ENCODE results near the gene HOXC11.

HOXC11 gene

DNA sequence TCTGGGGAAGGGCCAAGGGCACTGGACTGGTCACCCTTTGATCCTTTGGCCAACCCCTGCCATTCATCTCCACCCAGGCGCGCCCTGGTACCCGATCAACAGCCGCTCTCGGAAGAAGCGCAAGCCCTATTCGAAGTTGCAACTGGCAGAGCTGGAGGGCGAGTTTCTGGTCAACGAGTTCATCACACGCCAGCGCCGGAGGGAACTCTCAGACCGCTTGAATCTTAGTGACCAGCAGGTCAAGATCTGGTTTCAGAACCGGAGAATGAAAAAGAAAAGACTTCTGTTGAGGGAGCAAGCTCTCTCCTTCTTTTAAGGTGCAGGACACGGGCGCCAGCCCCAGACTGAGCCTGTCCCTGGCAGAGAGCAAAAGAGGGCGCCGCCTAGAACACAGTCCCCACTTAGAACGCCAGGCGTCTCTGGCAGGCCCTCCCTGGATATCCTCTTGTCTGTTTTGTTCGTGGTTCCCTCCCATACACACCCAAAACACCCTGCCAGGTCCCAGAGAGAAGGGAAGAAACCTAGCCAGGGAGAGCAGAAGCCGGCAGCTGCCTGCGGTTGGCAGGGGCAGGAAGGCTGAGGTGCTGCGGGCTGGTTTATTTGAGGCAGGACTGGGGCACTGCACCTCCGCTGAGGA, 16.6 kb upstream of the HOXC11 start:
- peak; percentile 26; the same call in 2 of the 3 replicates for ATAC-seq
- no peak for TF ChIP-seq TOX (CRISPR knock-in tag; IDR thresholded peaks at IDR 0.05; ENCODE audit: borderline replicate concordance)
- no peak for TF ChIP-seq SNAI2 (CRISPR knock-in tag; IDR thresholded peaks at IDR 0.05)
- TF ChIP-seq, protein P1, sequence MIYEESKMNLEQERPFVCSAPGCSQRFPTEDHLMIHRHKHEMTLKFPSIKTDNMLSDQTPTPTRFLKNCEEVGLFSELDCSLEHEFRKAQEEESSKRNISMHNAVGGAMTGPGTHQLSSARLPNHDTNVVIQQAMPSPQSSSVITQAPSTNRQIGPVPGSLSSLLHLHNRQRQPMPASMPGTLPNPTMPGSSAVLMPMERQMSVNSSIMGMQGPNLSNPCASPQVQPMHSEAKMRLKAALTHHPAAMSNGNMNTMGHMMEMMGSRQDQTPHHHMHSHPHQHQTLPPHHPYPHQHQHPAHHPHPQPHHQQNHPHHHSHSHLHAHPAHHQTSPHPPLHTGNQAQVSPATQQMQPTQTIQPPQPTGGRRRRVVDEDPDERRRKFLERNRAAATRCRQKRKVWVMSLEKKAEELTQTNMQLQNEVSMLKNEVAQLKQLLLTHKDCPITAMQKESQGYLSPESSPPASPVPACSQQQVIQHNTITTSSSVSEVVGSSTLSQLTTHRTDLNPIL (CRISPR knock-in tag; IDR thresholded peaks at IDR 0.05; ENCODE audit: low read depth), result no peak
- TF ChIP-seq ZC3H10 (CRISPR knock-in tag; IDR thresholded peaks at IDR 0.05), result no peak
- no peak for TF ChIP-seq CSDC2 (CRISPR knock-in tag; IDR thresholded peaks at IDR 0.05)
- TF ChIP-seq ESRRG (CRISPR knock-in tag; IDR thresholded peaks at IDR 0.05), result no peak
- no peak for TF ChIP-seq RARB (CRISPR knock-in tag; IDR thresholded peaks at IDR 0.05)
- TF ChIP-seq PPARA (CRISPR knock-in tag; IDR thresholded peaks at IDR 0.05; ENCODE audit: borderline replicate concordance), result no peak
- no peak for TF ChIP-seq OSR1 (CRISPR knock-in tag; IDR thresholded peaks at IDR 0.05)
- TF ChIP-seq ZNF8 (CRISPR knock-in tag; IDR thresholded peaks at IDR 0.05), result no peak
- no peak for TF ChIP-seq BACH2 (CRISPR knock-in tag; IDR thresholded peaks at IDR 0.05; ENCODE audit: borderline replicate concordance)
- TF ChIP-seq, protein P2, sequence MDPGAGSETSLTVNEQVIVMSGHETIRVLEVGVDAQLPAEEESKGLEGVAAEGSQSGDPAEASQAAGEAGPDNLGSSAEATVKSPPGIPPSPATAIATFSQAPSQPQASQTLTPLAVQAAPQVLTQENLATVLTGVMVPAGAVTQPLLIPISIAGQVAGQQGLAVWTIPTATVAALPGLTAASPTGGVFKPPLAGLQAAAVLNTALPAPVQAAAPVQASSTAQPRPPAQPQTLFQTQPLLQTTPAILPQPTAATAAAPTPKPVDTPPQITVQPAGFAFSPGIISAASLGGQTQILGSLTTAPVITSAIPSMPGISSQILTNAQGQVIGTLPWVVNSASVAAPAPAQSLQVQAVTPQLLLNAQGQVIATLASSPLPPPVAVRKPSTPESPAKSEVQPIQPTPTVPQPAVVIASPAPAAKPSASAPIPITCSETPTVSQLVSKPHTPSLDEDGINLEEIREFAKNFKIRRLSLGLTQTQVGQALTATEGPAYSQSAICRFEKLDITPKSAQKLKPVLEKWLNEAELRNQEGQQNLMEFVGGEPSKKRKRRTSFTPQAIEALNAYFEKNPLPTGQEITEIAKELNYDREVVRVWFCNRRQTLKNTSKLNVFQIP (CRISPR knock-in tag; IDR thresholded peaks at IDR 0.05; ENCODE audit: borderline replicate concordance, low read depth), result no peak
- TF ChIP-seq, protein P3, sequence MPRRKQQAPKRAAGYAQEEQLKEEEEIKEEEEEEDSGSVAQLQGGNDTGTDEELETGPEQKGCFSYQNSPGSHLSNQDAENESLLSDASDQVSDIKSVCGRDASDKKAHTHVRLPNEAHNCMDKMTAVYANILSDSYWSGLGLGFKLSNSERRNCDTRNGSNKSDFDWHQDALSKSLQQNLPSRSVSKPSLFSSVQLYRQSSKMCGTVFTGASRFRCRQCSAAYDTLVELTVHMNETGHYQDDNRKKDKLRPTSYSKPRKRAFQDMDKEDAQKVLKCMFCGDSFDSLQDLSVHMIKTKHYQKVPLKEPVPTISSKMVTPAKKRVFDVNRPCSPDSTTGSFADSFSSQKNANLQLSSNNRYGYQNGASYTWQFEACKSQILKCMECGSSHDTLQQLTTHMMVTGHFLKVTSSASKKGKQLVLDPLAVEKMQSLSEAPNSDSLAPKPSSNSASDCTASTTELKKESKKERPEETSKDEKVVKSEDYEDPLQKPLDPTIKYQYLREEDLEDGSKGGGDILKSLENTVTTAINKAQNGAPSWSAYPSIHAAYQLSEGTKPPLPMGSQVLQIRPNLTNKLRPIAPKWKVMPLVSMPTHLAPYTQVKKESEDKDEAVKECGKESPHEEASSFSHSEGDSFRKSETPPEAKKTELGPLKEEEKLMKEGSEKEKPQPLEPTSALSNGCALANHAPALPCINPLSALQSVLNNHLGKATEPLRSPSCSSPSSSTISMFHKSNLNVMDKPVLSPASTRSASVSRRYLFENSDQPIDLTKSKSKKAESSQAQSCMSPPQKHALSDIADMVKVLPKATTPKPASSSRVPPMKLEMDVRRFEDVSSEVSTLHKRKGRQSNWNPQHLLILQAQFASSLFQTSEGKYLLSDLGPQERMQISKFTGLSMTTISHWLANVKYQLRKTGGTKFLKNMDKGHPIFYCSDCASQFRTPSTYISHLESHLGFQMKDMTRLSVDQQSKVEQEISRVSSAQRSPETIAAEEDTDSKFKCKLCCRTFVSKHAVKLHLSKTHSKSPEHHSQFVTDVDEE (CRISPR knock-in tag; IDR thresholded peaks at IDR 0.05), result no peak

DNA sequence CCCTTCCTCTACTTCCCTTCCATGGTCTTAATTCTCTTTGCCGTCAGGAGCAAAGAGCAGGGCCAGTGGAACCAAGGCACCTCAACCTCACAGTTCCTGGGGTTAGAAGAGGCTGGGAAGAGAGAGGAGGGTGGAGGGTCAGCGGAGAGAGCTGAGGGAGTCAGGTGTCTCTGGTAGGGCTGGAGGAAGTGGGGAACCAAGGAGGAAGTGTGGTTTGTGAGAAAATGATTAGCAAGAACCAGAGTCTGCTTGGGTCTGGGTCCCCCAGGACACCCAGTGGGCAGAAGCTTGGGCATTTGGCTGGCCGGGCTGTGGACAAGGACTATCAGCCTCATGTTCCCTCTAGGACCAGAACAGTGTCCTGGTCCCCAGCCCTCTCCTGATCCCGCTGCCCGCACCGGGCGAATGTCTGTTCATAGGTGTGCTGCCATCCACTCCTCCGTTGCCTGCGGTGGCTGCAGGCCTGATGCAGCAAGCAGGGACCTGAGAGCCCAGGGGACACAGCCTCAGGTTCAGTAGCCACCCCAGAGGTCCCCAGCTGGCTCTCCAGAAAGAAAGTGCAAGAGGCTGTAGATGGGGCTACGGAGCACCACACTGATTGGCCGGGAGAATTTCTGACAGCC, 15.9 kb upstream of the HOXC11 start:
- TF ChIP-seq GLIS3 (CRISPR knock-in tag; IDR thresholded peaks at IDR 0.05) (no peak), ARNTL (CRISPR knock-in tag; IDR thresholded peaks at IDR 0.05; ENCODE audit: borderline replicate concordance, low read depth) (no peak), TOX (CRISPR knock-in tag; IDR thresholded peaks at IDR 0.05; ENCODE audit: borderline replicate concordance) (no peak), RARB (CRISPR knock-in tag; IDR thresholded peaks at IDR 0.05) (no peak), PPARA (CRISPR knock-in tag; IDR thresholded peaks at IDR 0.05; ENCODE audit: borderline replicate concordance) (no peak), ISL1 (CRISPR knock-in tag; IDR thresholded peaks at IDR 0.05) (no peak), TCF4 (CRISPR knock-in tag; IDR thresholded peaks at IDR 0.05; ENCODE audit: borderline replicate concordance) (no peak), BACH2 (CRISPR knock-in tag; IDR thresholded peaks at IDR 0.05; ENCODE audit: borderline replicate concordance) (no peak), SNAI2 (CRISPR knock-in tag; IDR thresholded peaks at IDR 0.05) (no peak), ZNF8 (CRISPR knock-in tag; IDR thresholded peaks at IDR 0.05) (no peak), ZFP3 (CRISPR knock-in tag; IDR thresholded peaks at IDR 0.05) (no peak), ESRRG (CRISPR knock-in tag; IDR thresholded peaks at IDR 0.05) (no peak), ZNF70 (CRISPR knock-in tag; IDR thresholded peaks at IDR 0.05) (no peak), OSR1 (CRISPR knock-in tag; IDR thresholded peaks at IDR 0.05) (no peak), CSDC2 (CRISPR knock-in tag; IDR thresholded peaks at IDR 0.05) (no peak)
- TF ChIP-seq, protein P4, sequence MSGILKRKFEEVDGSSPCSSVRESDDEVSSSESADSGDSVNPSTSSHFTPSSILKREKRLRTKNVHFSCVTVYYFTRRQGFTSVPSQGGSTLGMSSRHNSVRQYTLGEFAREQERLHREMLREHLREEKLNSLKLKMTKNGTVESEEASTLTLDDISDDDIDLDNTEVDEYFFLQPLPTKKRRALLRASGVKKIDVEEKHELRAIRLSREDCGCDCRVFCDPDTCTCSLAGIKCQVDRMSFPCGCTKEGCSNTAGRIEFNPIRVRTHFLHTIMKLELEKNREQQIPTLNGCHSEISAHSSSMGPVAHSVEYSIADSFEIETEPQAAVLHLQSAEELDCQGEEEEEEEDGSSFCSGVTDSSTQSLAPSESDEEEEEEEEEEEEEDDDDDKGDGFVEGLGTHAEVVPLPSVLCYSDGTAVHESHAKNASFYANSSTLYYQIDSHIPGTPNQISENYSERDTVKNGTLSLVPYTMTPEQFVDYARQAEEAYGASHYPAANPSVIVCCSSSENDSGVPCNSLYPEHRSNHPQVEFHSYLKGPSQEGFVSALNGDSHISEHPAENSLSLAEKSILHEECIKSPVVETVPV (CRISPR knock-in tag; IDR thresholded peaks at IDR 0.05), result no peak
- TF ChIP-seq, protein P5, sequence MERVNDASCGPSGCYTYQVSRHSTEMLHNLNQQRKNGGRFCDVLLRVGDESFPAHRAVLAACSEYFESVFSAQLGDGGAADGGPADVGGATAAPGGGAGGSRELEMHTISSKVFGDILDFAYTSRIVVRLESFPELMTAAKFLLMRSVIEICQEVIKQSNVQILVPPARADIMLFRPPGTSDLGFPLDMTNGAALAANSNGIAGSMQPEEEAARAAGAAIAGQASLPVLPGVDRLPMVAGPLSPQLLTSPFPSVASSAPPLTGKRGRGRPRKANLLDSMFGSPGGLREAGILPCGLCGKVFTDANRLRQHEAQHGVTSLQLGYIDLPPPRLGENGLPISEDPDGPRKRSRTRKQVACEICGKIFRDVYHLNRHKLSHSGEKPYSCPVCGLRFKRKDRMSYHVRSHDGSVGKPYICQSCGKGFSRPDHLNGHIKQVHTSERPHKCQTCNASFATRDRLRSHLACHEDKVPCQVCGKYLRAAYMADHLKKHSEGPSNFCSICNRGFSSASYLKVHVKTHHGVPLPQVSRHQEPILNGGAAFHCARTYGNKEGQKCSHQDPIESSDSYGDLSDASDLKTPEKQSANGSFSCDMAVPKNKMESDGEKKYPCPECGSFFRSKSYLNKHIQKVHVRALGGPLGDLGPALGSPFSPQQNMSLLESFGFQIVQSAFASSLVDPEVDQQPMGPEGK (CRISPR knock-in tag; IDR thresholded peaks at IDR 0.05; ENCODE audit: borderline replicate concordance), result no peak
- TF ChIP-seq, protein P3 (CRISPR knock-in tag; IDR thresholded peaks at IDR 0.05), result no peak
- TF ChIP-seq, protein P2 (CRISPR knock-in tag; IDR thresholded peaks at IDR 0.05; ENCODE audit: borderline replicate concordance, low read depth), result no peak
- TF ChIP-seq, protein P1 (CRISPR knock-in tag; IDR thresholded peaks at IDR 0.05; ENCODE audit: low read depth), result no peak
- ATAC-seq, result no peak; the same call in 2 of the 3 replicates
